NB4 (cell line): ENCODE data around the gene DHCR7.

Experiments used
- DNase-seq: peaks from one replicate; pipeline ENCODE4 v3.0.0; 2010; ENCODE audit warnings: low read depth
- H3K4me3 ChIP-seq: one replicate; pipeline ENCODE4 v1.5.1; 2011; ENCODE audit warnings: mild to moderate bottlenecking, low read depth, low read length, moderate library complexity
- CTCF ChIP-seq: IDR thresholded peaks from one replicate; pipeline ENCODE4 v1.5.1; 2012; ENCODE audit warnings: low read depth, low read length
- MAX ChIP-seq: IDR thresholded peaks from 2 replicates; pipeline ENCODE4 v1.6.1; 2011; ENCODE audit warnings: low read depth, low read length
- MYC ChIP-seq: IDR thresholded peaks from 2 replicates; pipeline ENCODE4 v1.6.1; 2011; ENCODE audit warnings: low read depth, low read length
- POLR2A ChIP-seq: IDR thresholded peaks from 2 replicates; pipeline ENCODE4 v1.6.1; 2011; ENCODE audit warnings: mild to moderate bottlenecking; ENCODE audit not compliant: insufficient read length; ENCODE audit errors: extremely low read depth

The DHCR7 gene

DNA sequence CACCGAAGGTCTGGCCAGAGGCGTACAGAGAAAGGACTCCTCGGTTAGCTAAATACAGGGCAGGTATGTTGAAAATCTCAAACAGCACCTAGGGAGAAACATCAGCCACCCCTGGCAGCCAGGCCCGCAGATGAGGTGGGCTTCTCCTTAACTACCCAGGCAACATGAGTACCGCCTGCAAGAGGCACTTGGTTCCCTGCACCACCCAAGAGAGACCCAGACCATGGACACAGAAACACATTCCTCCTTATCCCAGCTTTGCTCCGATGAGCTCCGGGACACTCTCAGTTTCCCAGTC, 53.0 kb downstream of the DHCR7 start:
- no peak for DNase-seq
- H3K4me3 ChIP-seq = no peak overlapping the region
- no peak for TF ChIP-seq MAX

GRCh38 chr11:71393283-71393682, 54.9 kb downstream of the DHCR7 start:
- TF ChIP-seq POLR2A (no peak), MAX (no peak), MYC (no peak), CTCF (no peak)
- H3K4me3 ChIP-seq = no peak overlapping the region
- DNase-seq = no peak

- no peak for TF ChIP-seq CTCF
- TF ChIP-seq MAX = no peak
- TF ChIP-seq MYC = no peak
- no peak for TF ChIP-seq POLR2A
- no peak overlapping the region for H3K4me3 ChIP-seq
- no peak for DNase-seq
Measured at GRCh38 chr11:71391796-71392195, 56.4 kb downstream of the DHCR7 start.

DNA sequence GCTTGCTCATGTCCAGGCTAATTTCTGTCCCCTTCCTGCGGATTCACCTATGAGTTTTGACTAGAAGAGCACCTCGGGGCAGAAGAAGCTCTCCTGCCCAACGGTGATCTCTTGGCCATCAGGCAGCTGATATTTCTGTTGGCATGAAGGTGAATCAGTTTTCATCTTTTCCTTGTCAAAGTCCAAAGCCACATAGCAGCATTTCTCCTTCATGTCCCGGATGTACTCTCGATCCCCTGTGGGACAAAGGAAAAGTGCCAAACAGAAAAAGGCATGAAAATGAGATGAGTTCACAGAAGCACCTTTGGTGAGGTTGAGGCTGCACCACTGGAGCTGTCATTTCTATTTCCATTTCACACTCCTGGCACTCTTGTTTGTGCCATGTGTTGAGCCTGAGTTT, 56.8 kb downstream of the DHCR7 start:
- DNase-seq = no peak
- no peak overlapping the region for H3K4me3 ChIP-seq
- TF ChIP-seq MAX (no peak), POLR2A (no peak), CTCF (no peak), MYC (no peak)

- H3K4me3 ChIP-seq = no peak overlapping the region
- DNase-seq = peak; percentile 23
- TF ChIP-seq POLR2A (no peak), CTCF (no peak), MYC (no peak), MAX (no peak)
Measured at GRCh38 chr11:71388637-71389235, 59.5 kb downstream of the DHCR7 start.

- DNase-seq = no peak
- TF ChIP-seq MYC (no peak), MAX (no peak), POLR2A (no peak), CTCF (no peak)
- no peak overlapping the region for H3K4me3 ChIP-seq
Measured at GRCh38 chr11:71387784-71388636, 60.2 kb downstream of the DHCR7 start.
